OCI-M1 (cell line): ENCODE measurements around the gene IL33.
"Not testable (repeated sequence)": the region's sequence is repeated elsewhere in the genome, so short reads cannot be mapped to it uniquely, and the experiment has no call there.

ENCODE experiments used
- DNase-seq: peaks from one replicate; lab custom pipeline; 2025; lab: John Stamatoyannopoulos, UW

The IL33 gene

GRCh38 chr9:6215562-6215961 is at the start of gene IL33:
TSS of gene IL33 (plus strand) at chr9:6215807. CDS start at chr9:6241695, 25,888 bp downstream.
- peak; percentile 83 for DNase-seq

- DNase-seq, result no peak
Observed at GRCh38 chr9:6171667-6172066, 43.9 kb upstream of the IL33 start.

- no peak for DNase-seq
Observed at GRCh38 chr9:6173914-6174313, 41.7 kb upstream of the IL33 start.

GRCh38 chr9:6182549-6183226 is 32.9 kb upstream of the IL33 start:
- not testable (repeated sequence) for DNase-seq

- no peak for DNase-seq
Observed at GRCh38 chr9:6183227-6183551, 32.4 kb upstream of the IL33 start.

GRCh38 chr9:6183627-6184026 is 32.0 kb upstream of the IL33 start:
- DNase-seq, result no peak

- peak; percentile 89 for DNase-seq
Observed at GRCh38 chr9:6184749-6185645, 30.6 kb upstream of the IL33 start.

- peak; percentile 80 for DNase-seq
Observed at GRCh38 chr9:6186691-6187090, 28.9 kb upstream of the IL33 start.

GRCh38 chr9:6187272-6187671 is 28.3 kb upstream of the IL33 start:
- DNase-seq, result peak; percentile 78

GRCh38 chr9:6188466-6188865 is 27.1 kb upstream of the IL33 start:
- DNase-seq, result no peak

GRCh38 chr9:6188906-6189305 is 26.7 kb upstream of the IL33 start:
- no peak for DNase-seq

- peak; percentile 90 for DNase-seq
Observed at GRCh38 chr9:6194934-6195333, 20.7 kb upstream of the IL33 start.

GRCh38 chr9:6195714-6196360 is 19.8 kb upstream of the IL33 start:
- no peak for DNase-seq

GRCh38 chr9:6197330-6197729 is 18.3 kb upstream of the IL33 start:
- peak; percentile 96 for DNase-seq

- DNase-seq, result no peak
Observed at GRCh38 chr9:6198251-6198650, 17.4 kb upstream of the IL33 start.

GRCh38 chr9:6199596-6199995 is 16.0 kb upstream of the IL33 start:
- DNase-seq, result no peak

- no peak for DNase-seq
Observed at GRCh38 chr9:6200761-6201160, 14.8 kb upstream of the IL33 start.

- DNase-seq, result peak; percentile 81
Observed at GRCh38 chr9:6209966-6210365, 5.6 kb upstream of the IL33 start.

GRCh38 chr9:6212722-6213375 is 2.8 kb upstream of the IL33 start:
- DNase-seq, result peak; percentile 80

- no peak for DNase-seq
Observed at GRCh38 chr9:6214434-6214833, 1.2 kb upstream of the IL33 start.

GRCh38 chr9:6214903-6215302 is 704 bp upstream of the IL33 start:
- no peak for DNase-seq

GRCh38 chr9:6216002-6216401 is 395 bp downstream of the IL33 start:
- DNase-seq, result no peak
